Fibroblast of the conjunctiva (primary cell): ENCODE data around the gene NMNAT2.
"Not testable (repeated sequence)": the region's sequence is repeated elsewhere in the genome, so short reads cannot be mapped to it uniquely, and the experiment has no call there.

Experiments used
- DNase-seq: peaks from one replicate; pipeline ENCODE4 v3.0.0-alpha.2; 2010; ENCODE audit warnings: low read depth

Gene NMNAT2

GRCh38 chr1:183285256-183285655 lies 132.9 kb downstream of the NMNAT2 start:
- no peak for DNase-seq

- DNase-seq: no peak
These were observed 134.1 kb downstream of the NMNAT2 start for GRCh38 chr1:183284086-183284485.

GRCh38 chr1:183283286-183283685 lies 134.9 kb downstream of the NMNAT2 start:
- no peak for DNase-seq

- no peak for DNase-seq
These were observed 135.9 kb downstream of the NMNAT2 start for GRCh38 chr1:183282101-183282855.

GRCh38 chr1:183281553-183282091 lies 136.6 kb downstream of the NMNAT2 start:
- DNase-seq: peak; percentile 92

GRCh38 chr1:183281039-183281438 lies 137.1 kb downstream of the NMNAT2 start:
- peak; percentile 73 for DNase-seq

GRCh38 chr1:183279835-183280234 lies 138.3 kb downstream of the NMNAT2 start:
- peak; percentile 80 for DNase-seq

GRCh38 chr1:183278739-183279591 lies 139.2 kb downstream of the NMNAT2 start:
- no peak for DNase-seq

GRCh38 chr1:183277821-183278738 lies 140.1 kb downstream of the NMNAT2 start:
- peak; percentile 24 for DNase-seq

- DNase-seq: no peak
These were observed 141.6 kb downstream of the NMNAT2 start for GRCh38 chr1:183276386-183277080.

- DNase-seq: no peak
These were observed 142.9 kb downstream of the NMNAT2 start for GRCh38 chr1:183275322-183275721.

- DNase-seq: no peak
These were observed 143.3 kb downstream of the NMNAT2 start for GRCh38 chr1:183274836-183275235.

GRCh38 chr1:183273984-183274383 lies 144.2 kb downstream of the NMNAT2 start:
- not testable (repeated sequence) for DNase-seq

GRCh38 chr1:183273300-183273699 lies 144.9 kb downstream of the NMNAT2 start:
- no peak for DNase-seq

GRCh38 chr1:183272390-183272848 lies 145.8 kb downstream of the NMNAT2 start:
- peak; percentile 21 for DNase-seq

- DNase-seq: peak; percentile 63
These were observed 147.5 kb downstream of the NMNAT2 start for GRCh38 chr1:183270541-183271141.

GRCh38 chr1:183267646-183268431 lies 150.3 kb downstream of the NMNAT2 start:
- DNase-seq: peak; percentile 92

GRCh38 chr1:183263886-183264602 lies 154.1 kb downstream of the NMNAT2 start:
- no peak for DNase-seq

GRCh38 chr1:183262628-183263200 lies 155.5 kb downstream of the NMNAT2 start:
- no peak for DNase-seq
